Skeletal muscle satellite cell (primary cell): ENCODE data around the gene ALDH2.

Experiments used
- H3K27me3 ChIP-seq: 2 replicates; pipeline ENCODE4 v1.7.0; 2013; ENCODE audit warnings: low read length; ENCODE audit not compliant: control insufficient read depth, insufficient read depth
- H3K36me3 ChIP-seq: 2 replicates; pipeline ENCODE4 v1.7.0; 2013; ENCODE audit warnings: mild to moderate bottlenecking, control low read depth, low read length; ENCODE audit not compliant: insufficient read depth
- H3K4me1 ChIP-seq: 2 replicates; pipeline ENCODE4 v1.7.0; 2013; ENCODE audit warnings: low read length; ENCODE audit not compliant: control insufficient read depth, insufficient read depth
- H3K4me2 ChIP-seq: 2 replicates; pipeline ENCODE4 v1.7.0; 2013; ENCODE audit warnings: mild to moderate bottlenecking, low read length
- H3K4me3 ChIP-seq: 2 replicates; pipeline ENCODE4 v1.7.0; 2013; ENCODE audit warnings: low read length
- H3K9ac ChIP-seq: 2 replicates; pipeline ENCODE4 v1.7.0; 2013; ENCODE audit warnings: mild to moderate bottlenecking, low read depth, low read length, moderate library complexity
- H3K9me3 ChIP-seq: replicated peaks from 2 replicates; pipeline ENCODE4 v1.7.0; 2013; ENCODE audit warnings: mild to moderate bottlenecking, control low read depth, low read length

Gene ALDH2

GRCh38 chr12:111747333-111747732, 19.4 kb upstream of the ALDH2 start:
- Histone ChIP-seq H3K27me3 (no peaks in the 10 kb centered on the region), H3K9me3 (no peaks in the 10 kb centered on the region), H3K36me3 (peaks cover 25% of the 10 kb centered on the region), H3K4me1 (no peaks in the 10 kb centered on the region), H3K4me3 (no peak overlapping the region), H3K9ac (no peak overlapping the region), H3K4me2 (no peak overlapping the region)

GRCh38 chr12:111748151-111748672, 18.5 kb upstream of the ALDH2 start:
- H3K9ac ChIP-seq, result no peak overlapping the region
- H3K36me3 ChIP-seq, result peaks cover 25% of the 10 kb centered on the region
- no peaks in the 10 kb centered on the region for H3K27me3 ChIP-seq

GRCh38 chr12:111748867-111749266, 17.9 kb upstream of the ALDH2 start:
- H3K36me3 ChIP-seq, result peaks cover 25% of the 10 kb centered on the region
- no peaks in the 10 kb centered on the region for H3K9me3 ChIP-seq
- H3K4me2 ChIP-seq, result no peak overlapping the region

More at GRCh38 chr12:111748151-111748672, 18.5 kb upstream of the ALDH2 start:
- H3K4me1 ChIP-seq, result no peaks in the 10 kb centered on the region
- H3K9me3 ChIP-seq, result no peaks in the 10 kb centered on the region
- no peak overlapping the region for H3K4me2 ChIP-seq
- no peak overlapping the region for H3K4me3 ChIP-seq

GRCh38 chr12:111749391-111749790, 17.3 kb upstream of the ALDH2 start:
- Histone ChIP-seq H3K27me3 (no peaks in the 10 kb centered on the region), H3K4me3 (no peak overlapping the region), H3K9me3 (no peaks in the 10 kb centered on the region), H3K36me3 (peaks cover 25% of the 10 kb centered on the region), H3K4me2 (no peak overlapping the region), H3K4me1 (no peaks in the 10 kb centered on the region), H3K9ac (no peak overlapping the region)

More at GRCh38 chr12:111748867-111749266, 17.9 kb upstream of the ALDH2 start:
- no peak overlapping the region for H3K4me3 ChIP-seq
- no peaks in the 10 kb centered on the region for H3K4me1 ChIP-seq
- no peaks in the 10 kb centered on the region for H3K27me3 ChIP-seq
- no peak overlapping the region for H3K9ac ChIP-seq

GRCh38 chr12:111753144-111753881, 13.4 kb upstream of the ALDH2 start:
- Histone ChIP-seq H3K4me3 (no peak overlapping the region), H3K9me3 (no peaks in the 10 kb centered on the region), H3K4me1 (peaks cover 4% of the 10 kb centered on the region), H3K27me3 (no peaks in the 10 kb centered on the region), H3K9ac (no peak overlapping the region), H3K4me2 (no peak overlapping the region), H3K36me3 (peaks cover 20% of the 10 kb centered on the region)

- Histone ChIP-seq H3K9ac (no peak overlapping the region), H3K36me3 (peaks cover 15% of the 10 kb centered on the region), H3K4me3 (no peak overlapping the region), H3K4me2 (no peak overlapping the region), H3K27me3 (no peaks in the 10 kb centered on the region), H3K4me1 (peaks cover 4% of the 10 kb centered on the region), H3K9me3 (no peaks in the 10 kb centered on the region)
These were observed 12.1 kb upstream of the ALDH2 start for GRCh38 chr12:111754671-111755070.

- H3K9ac ChIP-seq, result no peak overlapping the region
- H3K27me3 ChIP-seq, result no peaks in the 10 kb centered on the region
- H3K4me2 ChIP-seq, result no peak overlapping the region
- no peak overlapping the region for H3K4me3 ChIP-seq
- peaks cover 4% of the 10 kb centered on the region for H3K4me1 ChIP-seq
- H3K36me3 ChIP-seq, result peaks cover 9% of the 10 kb centered on the region
- no peaks in the 10 kb centered on the region for H3K9me3 ChIP-seq
These were observed 10.5 kb upstream of the ALDH2 start for GRCh38 chr12:111756196-111756595.

- Histone ChIP-seq H3K9me3 (no peaks in the 10 kb centered on the region), H3K4me2 (no peak overlapping the region), H3K4me3 (no peak overlapping the region)
These were observed 10.1 kb upstream of the ALDH2 start for GRCh38 chr12:111756681-111757080.

GRCh38 chr12:111757361-111758119, 9.2 kb upstream of the ALDH2 start:
- Histone ChIP-seq H3K4me3 (no peak overlapping the region), H3K36me3 (peaks cover 9% of the 10 kb centered on the region), H3K9ac (no peak overlapping the region), H3K9me3 (no peaks in the 10 kb centered on the region), H3K4me1 (peaks cover 4% of the 10 kb centered on the region), H3K27me3 (peaks cover 9% of the 10 kb centered on the region), H3K4me2 (no peak overlapping the region)

More at GRCh38 chr12:111756681-111757080, 10.1 kb upstream of the ALDH2 start:
- Histone ChIP-seq H3K9ac (no peak overlapping the region), H3K27me3 (peaks cover 3% of the 10 kb centered on the region), H3K36me3 (peaks cover 9% of the 10 kb centered on the region), H3K4me1 (peaks cover 4% of the 10 kb centered on the region)

- no peak overlapping the region for H3K9ac ChIP-seq
- peaks cover 4% of the 10 kb centered on the region for H3K4me1 ChIP-seq
These were observed 8.6 kb upstream of the ALDH2 start for GRCh38 chr12:111758120-111758561.

GRCh38 chr12:111759271-111759670, 7.5 kb upstream of the ALDH2 start:
- H3K4me3 ChIP-seq, result no peak overlapping the region
- H3K9ac ChIP-seq, result no peak overlapping the region
- peaks cover 4% of the 10 kb centered on the region for H3K4me1 ChIP-seq
- H3K36me3 ChIP-seq, result peaks cover 9% of the 10 kb centered on the region
- H3K9me3 ChIP-seq, result no peaks in the 10 kb centered on the region
- no peak overlapping the region for H3K4me2 ChIP-seq
- H3K27me3 ChIP-seq, result peaks cover 21% of the 10 kb centered on the region

More at GRCh38 chr12:111758120-111758561, 8.6 kb upstream of the ALDH2 start:
- Histone ChIP-seq H3K27me3 (peaks cover 15% of the 10 kb centered on the region), H3K4me3 (no peak overlapping the region), H3K4me2 (no peak overlapping the region), H3K36me3 (peaks cover 9% of the 10 kb centered on the region), H3K9me3 (no peaks in the 10 kb centered on the region)
